Muscle of back (tissue), 11 donors: ENCODE results near the gene TAOK1. TPM values are rescaled to one million over a fixed set of nuclear protein-coding genes. Genes with fewer than 3 reads are reported as not detected.

Experiments used
- DNase-seq, 3 donors: peaks; one replicate each; pipeline versions ENCODE4 v3.0.0 to v3.0.0-alpha.2; 2013
- polyA plus RNA-seq, 10 donors: library from polyadenylated mRNA; unstranded; fragments of 120-200 nt; gene quantifications; one replicate each; pipeline ENCODE4 v1.2.1, GENCODE V29; 2013; ENCODE audit not compliant: insufficient read length in 10 of 10

TAOK1 gene
- polyA plus RNA-seq, 10 donors: 30.3 to 39.0 (median 34.7) TPM

GRCh38 chr17:29581583-29582253 lies 191.6 kb downstream of the TAOK1 start:
- no peak for DNase-seq

- DNase-seq: no peak
These were observed 192.1 kb downstream of the TAOK1 start for GRCh38 chr17:29582254-29582765.

- no peak for DNase-seq
These were observed 192.6 kb downstream of the TAOK1 start for GRCh38 chr17:29582772-29583171.

GRCh38 chr17:29583324-29584248 lies 193.4 kb downstream of the TAOK1 start:
- DNase-seq: no peak

GRCh38 chr17:29584452-29585079 lies 194.4 kb downstream of the TAOK1 start:
- DNase-seq: no peak

GRCh38 chr17:29585080-29585751 lies 195.1 kb downstream of the TAOK1 start:
- DNase-seq: no peak

GRCh38 chr17:29586676-29587469 lies 196.7 kb downstream of the TAOK1 start:
- DNase-seq: no peak

- no peak for DNase-seq
These were observed 197.4 kb downstream of the TAOK1 start for GRCh38 chr17:29587591-29587990.

GRCh38 chr17:29588017-29588561 lies 197.9 kb downstream of the TAOK1 start:
- DNase-seq: no peak

GRCh38 chr17:29588562-29589411 lies 198.6 kb downstream of the TAOK1 start:
- peak in 1 of 3 donors; percentile 67 for DNase-seq

GRCh38 chr17:29589524-29590410 lies 199.6 kb downstream of the TAOK1 start, which contains the start of gene GIT1:
GIT1 (minus strand) TSS chr17:29589648; CDS start chr17:29589378, 270 bp downstream.
- DNase-seq: peak; percentile 89 to 95 (median 91)

GRCh38 chr17:29590411-29591145 lies 200.4 kb downstream of the TAOK1 start:
- DNase-seq: no peak

GRCh38 chr17:29591146-29591736 lies 201.1 kb downstream of the TAOK1 start:
- DNase-seq: peak in 2 of 3 donors; percentile 77 to 82

GRCh38 chr17:29591737-29592608 lies 201.8 kb downstream of the TAOK1 start:
- peak; percentile 81 to 95 (median 89) for DNase-seq

- peak in 1 of 3 donors; percentile 73 for DNase-seq
These were observed 202.8 kb downstream of the TAOK1 start, which contains the start of gene ANKRD13B for GRCh38 chr17:29592850-29593551. ANKRD13B (plus strand) TSS chr17:29593132; CDS start chr17:29593622, 490 bp downstream.
